Amniotic stem cell (primary cell): ENCODE measurements around the gene STAM2.
"Not testable (repeated sequence)": the region's sequence is repeated elsewhere in the genome, so short reads cannot be mapped to it uniquely, and the experiment has no call there.

ENCODE experiments used
- DNase-seq: peaks from one replicate; lab custom pipeline; 2025; lab: John Stamatoyannopoulos, UW

The STAM2 gene

DNA sequence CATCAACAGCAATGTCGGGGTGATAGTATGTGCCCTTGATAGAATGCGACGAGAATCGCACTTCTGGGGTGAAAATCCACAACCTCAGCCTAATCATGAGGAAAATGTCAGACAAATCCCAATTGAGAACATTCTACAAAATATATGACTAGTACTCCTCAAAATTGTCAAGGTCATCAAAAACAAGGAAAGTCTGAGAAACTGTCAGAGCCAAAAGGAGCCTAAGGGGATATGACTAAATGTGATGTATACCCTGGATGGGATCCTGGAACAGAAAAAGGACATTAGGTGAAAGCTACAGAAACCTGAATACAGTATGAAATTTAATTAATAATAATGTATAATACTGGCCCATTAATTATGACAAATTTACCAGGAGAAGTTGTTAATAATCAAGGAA lies 69.1 kb downstream of the STAM2 start:
- no peak for DNase-seq

DNA sequence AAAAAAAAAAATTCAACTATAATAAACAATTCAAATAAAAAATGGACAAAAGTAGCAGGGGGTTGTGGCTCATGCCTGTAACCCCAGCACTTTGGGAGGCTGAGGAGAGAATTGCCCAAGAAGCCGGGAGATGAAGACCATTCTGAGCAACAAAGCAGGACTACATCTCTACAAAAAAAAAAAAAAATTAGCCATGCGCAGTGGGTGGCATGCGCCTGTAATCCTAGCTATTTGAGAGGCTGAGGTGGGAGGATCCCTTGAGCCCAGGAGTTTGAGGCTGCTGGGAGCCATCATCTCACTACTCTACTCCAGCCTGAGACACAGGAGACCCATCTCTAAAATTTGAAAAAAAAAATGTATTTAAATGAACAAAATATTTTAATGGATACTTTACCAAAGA lies 72.3 kb downstream of the STAM2 start:
- no peak for DNase-seq

DNA sequence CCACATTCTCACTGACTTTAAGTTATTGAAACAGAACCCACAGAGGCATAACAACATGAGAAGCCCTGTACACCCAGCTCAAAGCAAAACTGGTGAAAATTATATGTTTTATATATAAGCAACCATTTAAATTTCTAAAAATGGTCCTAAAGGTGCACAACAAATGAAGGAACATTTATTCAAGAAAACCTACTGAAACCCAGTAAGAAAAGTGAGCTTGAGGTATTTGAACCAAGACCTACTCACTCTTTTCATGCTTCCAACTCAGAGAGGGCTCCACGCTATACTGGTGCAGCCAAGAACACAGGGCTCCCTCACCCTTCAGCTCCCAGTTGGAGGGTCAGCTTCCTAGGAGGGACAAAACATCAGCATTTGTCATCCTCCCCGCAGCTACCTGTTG lies 74.6 kb downstream of the STAM2 start:
- no peak for DNase-seq

DNA sequence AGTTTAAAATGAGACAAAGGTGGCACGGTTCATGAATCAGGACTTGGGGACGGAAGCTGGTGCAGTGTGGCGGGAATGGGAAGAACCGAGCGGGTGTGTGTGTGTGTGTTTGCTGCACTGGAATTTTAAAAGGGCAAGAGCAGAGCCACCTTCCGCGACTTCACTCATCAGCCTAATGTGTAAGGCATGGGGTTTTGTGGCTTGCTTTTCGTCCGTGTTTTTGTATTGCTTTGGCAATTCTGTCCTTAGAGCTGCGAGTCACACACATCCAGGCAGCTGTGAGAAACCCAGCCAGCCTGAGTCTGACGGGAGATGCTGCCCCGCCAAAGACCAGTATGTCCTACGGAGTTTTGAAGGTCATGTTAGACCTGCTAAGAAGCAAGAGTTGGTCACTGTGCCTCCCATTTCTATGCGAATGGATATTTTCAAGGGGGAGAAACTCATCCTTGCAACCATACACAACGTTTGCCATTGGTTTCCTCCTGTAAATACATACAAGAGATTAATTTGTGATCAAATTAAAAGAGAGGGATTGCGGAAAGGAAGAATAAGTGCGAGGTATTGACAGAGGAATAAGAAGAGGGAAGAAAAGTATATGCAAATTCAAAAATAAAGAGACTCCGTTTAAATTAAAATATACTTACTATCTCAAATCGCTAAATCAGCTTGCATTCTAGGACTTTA lies 76.1 kb downstream of the STAM2 start:
- no peak for DNase-seq

DNA sequence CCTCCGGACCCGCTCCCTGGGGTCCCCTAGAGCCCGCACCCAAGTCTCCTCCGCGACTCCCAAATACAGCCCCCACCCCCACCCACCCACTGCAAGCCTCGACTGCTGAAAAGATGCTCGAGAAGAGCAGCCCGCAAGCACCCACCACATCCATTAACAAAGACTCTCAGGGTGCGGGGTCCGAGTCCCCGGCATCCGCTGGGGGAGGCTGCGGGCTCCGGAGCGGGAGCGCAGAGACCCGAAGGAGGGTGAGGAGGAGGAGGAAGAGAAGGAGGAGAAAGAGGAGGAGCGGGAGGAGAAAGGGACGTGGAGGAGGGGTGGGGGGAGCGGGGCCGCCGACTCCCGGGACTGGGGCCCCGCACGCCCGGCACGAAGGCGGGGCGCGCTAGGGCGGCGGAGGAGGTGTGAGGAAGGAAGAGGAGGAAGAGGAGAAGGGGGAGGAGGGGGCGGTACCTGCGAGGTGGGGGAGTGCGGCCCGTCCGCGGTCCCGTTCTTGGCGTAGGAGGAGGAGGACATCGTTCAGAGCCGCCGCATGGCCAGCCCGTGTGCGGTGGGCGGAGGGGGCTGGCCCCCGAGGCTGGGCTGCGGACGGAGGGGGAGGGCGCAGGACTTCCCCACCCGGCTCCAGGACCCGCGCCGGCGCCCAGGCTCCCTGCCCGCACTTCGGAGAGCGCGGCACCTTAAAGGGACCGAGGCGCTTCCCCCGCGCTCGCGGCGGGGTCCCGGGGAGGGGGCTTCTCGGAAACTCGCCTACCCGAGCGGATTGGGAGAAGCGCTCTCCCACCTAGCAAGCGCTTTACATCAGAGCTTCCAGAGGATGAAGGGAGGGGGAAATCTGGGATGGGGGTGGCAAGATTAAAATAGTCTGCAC lies 76.8 kb downstream of the STAM2 start, which contains the start of gene CACNB4:
Gene CACNB4 (minus strand): TSS at position 549 of the 871 bp plus-strand sequence.
- DNase-seq, result no peak

DNA sequence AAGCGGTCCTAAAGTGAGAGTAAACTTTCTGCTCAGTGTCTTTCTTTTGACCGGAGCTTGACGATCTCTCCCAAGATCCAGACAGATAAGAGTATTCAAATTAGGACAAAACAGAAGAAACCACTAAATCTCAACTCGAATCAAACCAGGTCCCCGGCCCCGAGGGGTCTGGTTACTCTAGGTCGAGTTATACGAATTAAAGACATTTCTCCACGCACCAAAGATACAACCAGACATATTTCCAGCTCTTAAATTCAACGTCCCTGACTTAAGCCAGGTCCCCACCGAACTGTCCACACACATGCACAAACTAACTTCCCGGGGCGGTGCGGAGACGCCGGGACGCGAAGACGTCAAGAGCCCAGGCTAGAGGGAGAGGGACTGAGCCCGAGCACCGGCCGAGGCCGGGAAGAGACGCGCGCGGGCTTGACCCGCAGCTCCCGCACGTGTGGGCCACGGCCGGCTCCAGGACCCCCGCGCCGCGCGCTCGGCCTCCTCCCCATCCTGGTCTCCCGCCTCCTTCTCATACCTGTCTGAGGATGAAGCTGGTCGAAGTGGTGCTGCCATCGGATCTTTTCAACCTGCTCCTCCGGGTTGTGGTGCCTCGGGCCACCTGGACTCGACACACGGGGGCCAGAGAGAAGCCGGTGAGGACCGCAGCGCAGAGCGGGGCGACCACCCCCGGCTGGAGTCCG lies 77.6 kb downstream of the STAM2 start:
- no peak for DNase-seq

DNA sequence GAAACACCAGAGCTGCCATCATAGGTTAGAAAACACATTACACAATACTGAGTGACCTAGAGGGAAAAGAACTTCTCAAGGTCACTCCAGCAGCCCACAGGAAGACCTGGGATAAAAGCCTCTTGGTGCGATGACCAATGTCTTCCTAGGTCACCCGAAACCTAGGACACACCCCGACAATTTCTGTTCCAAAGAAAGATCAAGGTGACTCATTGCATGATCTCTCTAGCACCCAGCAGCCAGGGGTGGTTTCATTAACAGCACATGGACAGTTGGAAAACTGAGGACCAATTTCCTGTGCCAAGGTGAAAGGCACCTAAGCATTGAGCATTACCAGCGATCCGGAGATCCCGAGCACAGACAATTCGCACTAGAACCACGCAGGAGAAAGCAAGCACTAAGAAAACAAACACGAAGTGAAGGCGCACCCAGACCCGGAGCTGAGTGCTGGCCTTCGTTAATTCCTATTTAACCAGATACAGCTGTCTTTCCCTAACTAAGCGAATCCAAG lies 78.2 kb downstream of the STAM2 start:
- no peak for DNase-seq

DNA sequence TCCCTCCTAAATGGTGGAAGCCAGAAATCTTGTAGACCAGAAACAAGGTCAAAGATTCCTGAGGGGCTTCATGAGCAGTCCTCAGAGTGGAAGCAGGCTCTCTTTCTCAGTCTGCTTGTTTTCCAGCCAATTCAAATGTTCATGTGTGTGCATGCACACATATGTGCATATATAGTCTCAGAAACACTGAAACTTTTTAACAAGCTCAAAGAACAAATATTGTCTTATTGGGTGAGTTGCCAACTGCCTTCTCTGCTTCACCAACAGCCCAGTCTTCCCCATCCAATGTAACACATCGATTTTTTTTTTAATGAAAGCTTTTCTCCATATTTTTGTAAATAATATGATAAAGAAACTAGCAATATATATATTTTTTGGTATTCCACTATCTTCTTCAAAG lies 80.4 kb downstream of the STAM2 start:
- DNase-seq, result no peak

DNA sequence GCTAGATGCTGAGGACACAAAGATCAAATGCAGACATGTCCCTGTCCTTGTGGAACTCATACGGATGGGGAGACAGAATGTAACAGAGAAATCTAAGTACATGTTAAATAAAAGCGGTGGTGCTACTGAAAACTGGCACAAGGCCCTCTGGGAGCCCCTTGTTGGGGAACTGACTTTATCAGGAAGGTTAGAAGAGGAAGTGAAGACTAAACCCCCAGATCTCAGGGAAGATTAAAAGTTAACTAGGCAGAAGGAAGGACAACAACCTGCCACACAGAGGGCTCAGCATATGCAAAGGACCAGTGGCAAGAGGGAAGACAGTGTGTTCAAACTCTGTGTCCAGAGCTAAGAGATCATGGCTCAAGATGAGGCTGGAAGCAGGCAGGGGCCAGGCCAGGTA lies 81.5 kb downstream of the STAM2 start:
- DNase-seq, result no peak

DNA sequence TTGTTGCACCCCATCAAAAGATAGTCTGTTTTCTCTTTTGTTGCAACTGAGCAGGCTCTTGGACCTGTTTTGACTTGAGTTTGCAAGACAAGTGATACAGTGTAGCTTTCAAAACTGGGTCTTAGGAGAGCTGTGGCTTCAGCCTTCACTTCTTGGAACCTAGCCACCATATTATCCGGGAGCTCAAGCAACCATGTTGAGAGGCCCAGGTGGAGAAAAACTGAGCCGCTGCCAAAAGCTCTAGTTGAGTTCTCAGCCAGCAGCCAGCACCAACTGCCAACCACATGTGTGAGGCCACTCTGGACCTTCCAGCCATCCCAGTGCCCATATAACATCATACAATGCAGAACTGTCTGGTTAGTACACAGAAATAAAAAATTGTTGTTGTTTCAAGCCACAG lies 82.1 kb downstream of the STAM2 start:
- DNase-seq, result no peak

DNA sequence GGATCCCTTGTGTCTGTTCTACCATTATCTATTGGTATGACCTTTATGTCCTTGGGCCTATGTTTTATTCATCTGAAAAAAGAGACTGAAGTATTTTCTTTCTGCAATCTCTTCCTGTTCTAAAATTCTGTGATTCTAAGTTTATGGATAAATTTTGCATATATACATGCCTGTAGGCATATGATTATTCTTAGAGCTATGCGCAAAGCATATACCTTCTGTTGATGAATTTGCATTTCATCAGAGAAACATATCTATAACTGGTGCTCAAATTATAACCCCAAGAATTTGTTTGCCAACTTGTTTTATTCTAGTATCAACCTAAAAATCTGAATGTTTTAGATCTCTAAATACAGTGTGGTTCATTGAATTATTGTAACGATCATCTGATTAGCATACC lies 83.5 kb downstream of the STAM2 start:
- DNase-seq, result no peak

DNA sequence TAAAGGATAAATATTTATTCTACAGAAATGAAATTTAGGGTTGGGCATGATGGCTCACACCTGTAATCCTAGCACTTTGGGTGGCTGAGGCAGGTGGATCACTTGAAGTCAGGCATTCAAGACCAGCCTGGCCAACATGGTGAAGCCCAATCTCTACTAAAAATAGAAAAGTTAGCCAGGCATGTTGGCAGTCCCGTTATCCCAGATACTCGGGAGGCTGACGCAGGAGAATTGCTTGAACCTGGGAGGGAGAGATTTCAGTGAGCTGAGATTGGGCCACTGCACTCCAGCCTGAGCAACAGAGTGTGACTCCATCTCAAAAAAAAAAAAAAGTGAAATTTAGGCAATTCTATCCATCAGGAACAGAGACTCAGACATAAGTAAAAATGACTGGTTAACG lies 84.8 kb downstream of the STAM2 start:
- DNase-seq, result not testable (repeated sequence)

DNA sequence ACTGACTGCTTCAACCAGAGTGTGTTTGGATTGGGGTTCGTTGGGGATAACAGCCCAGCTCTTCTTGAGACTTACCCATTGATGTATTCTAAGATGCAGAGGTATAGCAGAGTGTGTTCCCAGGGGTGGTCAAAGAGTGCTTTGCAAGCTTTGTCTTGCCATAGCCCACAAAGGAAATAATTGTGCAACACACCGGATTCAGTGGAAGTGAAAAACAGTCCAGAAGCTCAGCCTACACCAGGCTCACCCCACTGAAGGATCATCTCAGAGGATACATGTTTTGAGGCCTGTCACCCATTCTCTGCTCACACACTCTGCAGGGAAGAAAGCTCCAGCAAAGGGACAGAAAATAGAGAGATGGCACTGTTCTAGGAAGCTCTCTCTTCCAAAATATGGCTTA lies 86.3 kb downstream of the STAM2 start:
- no peak for DNase-seq

DNA sequence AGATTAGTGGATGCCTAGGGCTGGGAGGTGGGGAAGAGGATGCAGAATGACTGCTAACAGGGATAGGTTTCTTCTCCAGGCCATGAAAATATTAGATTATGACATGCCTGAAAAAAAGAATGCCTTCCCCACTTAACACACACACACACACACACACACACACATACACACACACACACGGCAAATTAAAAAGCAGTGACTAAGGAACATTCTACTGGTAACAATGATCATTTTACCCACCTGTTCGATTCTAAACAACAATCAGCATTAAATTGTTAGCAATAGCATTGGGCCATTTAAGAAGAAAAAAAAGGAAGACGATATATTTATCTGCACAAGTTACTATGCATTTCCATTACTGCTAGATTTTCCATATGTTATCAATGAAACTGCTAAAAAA lies 87.6 kb downstream of the STAM2 start:
- no peak for DNase-seq

DNA sequence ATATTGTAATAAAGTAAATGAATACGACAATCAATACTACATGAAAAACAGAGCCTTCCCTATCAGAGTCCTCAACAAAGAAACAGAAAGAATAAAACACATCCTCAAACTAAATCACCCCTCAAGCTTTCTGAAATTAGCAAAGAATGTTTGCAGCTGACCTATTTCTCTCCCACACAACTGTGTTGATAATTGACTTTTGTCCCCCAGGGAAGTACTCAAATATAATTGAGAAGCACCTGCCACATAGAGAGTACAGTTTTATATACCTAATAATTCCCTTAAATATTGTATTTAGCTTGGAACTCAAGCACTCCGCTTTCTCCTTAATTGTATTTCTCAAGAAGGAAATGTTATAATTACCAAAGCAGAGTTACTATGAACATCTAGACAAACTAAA lies 89.3 kb downstream of the STAM2 start:
- no peak for DNase-seq

DNA sequence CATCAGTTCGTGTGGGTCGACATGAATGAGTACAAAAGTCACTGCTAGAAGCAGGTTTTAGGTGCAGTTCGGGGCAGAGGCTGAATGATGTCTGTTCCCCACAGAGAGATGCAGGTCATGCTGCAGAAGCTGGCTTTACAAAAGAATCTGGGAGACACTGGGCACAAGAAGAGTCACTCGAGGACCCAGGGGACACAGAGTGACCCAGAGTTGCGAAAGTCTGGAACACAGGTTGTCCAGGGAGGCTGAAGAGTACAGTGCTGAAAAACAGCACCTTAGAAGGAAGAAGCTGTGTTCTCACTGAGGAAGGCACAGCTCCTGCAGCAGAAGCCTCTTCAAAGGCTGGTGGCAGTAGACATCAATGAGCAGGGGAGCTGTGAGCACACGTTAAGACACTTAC lies 91.5 kb downstream of the STAM2 start:
- no peak for DNase-seq

DNA sequence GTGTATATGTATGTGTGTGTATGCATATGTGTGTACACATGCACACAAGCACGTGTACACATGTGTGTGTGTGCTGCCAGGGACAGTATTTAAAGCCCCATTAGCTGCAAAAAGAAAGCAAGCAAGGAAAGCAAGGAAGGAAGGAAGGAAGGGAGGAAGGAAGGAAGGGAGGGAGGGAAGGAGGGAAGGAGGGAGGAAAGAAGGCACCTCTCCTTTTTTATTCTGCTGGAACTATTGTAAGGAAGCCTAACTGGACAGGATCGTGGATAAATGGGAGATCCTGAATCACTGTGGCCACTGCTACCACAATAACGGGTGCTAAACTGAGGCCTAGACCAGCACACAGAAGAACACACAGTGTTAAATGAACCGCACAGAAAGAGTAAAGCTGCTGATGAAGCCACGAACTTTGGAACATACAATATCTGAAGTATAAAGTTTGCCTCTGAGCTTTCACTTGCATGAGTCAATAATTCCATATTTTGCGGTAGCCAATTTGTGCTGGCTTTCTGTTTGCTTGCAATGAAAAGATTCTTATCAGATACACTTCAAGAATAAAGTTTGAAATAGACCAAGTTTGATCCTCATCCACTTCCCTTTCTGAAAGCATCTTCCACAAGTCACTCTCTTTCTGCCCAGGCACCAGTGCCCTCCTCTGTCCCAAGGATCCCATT lies 92.2 kb downstream of the STAM2 start:
- no peak for DNase-seq

DNA sequence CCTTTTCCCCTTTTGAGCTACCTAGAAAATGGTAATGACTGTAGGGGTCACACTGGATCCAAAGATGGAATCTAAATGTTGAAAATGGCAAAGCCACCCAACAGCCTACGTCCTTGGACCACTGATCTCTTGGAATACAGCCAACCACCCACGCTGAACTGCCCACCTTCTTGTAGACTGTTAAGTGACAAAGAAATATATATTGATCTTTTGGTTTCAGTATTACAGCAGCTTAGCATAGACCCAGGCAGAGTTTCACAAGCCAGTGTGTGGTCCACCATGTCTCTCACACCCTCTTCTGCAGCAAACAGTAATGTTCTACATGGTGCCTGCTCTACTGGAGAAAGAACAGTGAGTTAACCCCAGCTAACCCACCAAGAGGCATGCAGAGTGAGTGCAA lies 96.9 kb downstream of the STAM2 start:
- no peak for DNase-seq

DNA sequence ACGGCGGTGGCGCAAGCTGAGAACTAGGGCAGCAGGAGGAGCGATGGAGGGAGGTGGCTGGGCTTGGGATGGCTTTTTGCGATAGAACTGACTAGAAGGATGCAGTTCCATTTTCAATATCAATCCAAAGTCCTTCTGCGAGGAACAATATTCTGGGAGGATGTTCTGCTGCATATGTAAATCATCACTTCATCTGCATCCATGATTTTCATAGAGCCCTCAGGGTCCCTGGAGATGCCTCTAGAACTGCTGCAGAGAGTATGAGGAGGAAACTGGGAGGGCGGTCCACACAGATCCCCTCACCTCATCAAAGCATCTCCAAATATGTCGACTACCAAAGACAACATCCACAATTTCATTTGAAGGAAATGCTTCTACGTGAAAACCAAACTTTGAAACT lies 97.5 kb downstream of the STAM2 start:
- no peak for DNase-seq

DNA sequence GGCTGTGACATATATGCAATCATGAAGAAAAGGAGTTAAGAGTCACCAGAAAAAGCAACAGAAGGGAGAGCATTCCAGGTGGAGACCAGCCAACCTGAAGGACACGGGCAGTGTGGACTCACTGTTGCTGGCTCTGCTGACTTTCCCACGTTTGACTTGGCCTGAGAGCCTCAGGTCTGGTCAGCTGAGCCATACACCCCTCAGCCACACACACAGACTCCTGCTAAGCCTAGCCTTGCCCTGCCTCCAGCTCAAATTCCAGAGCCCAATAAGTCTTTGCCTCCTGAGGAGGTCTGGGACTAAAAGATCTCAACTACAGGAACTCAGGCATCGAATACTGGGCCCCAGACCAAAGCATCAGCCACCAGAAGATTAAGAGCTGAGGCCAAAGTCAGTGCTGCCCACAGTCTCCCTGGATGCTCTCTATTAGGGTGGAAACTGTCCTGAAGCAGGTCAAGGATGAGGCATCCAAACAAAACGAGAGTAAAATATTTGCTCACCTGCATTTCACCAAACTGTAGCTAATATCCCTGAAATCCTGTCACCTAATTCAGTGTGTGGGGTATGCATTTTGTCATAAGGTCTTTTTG lies 100.0 kb downstream of the STAM2 start:
- no peak for DNase-seq

DNA sequence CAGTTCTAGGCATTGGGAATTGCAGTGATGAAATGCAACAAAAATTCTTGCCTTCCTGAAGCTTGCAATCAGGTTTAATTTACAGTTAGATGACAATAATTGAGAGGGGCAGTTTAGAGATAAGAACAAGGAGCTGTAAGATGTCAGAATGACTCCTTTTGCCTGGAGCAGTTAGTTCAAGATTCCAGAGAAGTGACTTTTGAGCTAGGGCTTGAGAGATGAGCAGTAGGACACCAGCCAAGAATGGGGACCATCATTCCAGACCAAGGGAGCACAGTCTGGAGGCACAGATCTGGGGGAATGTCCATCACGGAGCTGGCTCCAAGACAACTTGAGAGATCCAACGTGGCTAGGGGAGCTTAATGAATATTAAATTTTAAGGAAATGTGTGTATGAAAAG lies 103.6 kb downstream of the STAM2 start:
- peak; percentile 25 for DNase-seq

DNA sequence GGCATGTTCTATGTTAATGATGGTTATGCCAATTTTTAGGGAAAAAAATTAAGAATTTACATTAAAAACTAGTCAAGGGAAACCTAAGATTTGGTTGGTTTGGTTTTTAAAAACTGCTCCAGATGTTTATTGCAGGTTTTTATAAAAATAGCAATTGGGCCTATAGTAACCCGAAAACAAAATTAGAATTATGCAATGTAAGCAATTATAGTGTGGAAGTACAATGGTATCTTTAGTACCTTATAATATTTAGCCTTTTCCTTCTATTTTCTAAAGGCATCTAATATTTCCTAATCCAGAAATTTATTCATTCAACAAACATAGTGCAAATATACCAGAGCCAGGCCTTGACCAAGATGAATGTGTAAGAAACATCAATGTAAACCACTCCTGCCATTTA lies 104.0 kb downstream of the STAM2 start:
- no peak for DNase-seq
